Adipose tissue (tissue), 3 donors: ENCODE data around the gene CCT6A. TPM values are rescaled to one million over a fixed set of nuclear protein-coding genes. Genes with fewer than 3 reads are reported as not detected.
"Not testable (repeated sequence)": the region's sequence is repeated elsewhere in the genome, so short reads cannot be mapped to it uniquely, and the experiment has no call there.

ENCODE experiments used
- H3K27ac ChIP-seq: one replicate; pipeline ENCODE4 v1.5.1; 2013; ENCODE audit warnings: low read depth, low read length
- WGBS, 3 donors: extraction: QIAGEN DNeasy Blood & Tissue Kit; methylation state at CpG; one replicate each; pipeline ENCODE4 v1.1.7; 2013; 5-methylcytosine and 5-hydroxymethylcytosine counted together
- polyA plus RNA-seq, 3 donors: library from polyadenylated mRNA; stranded (reverse); fragments of 200-250 nt; gene quantifications; one replicate each; pipeline ENCODE4 v1.2.3, GENCODE V29; 2013
- donor health status: healthy with polysubstance abuse.
- donor health status: Bipolar disorder and iron deficiency.
- donor health status: healthy.

CCT6A gene
- polyA plus RNA-seq, 3 donors = 58.7 to 102 (median 96.2) TPM

- no peak overlapping the region for H3K27ac ChIP-seq
- 90 to 93% (median 91%) methylated on average over 16 of the region's 16 CpGs for WGBS, 3 donors
Observed at GRCh38 chr7:56087445-56087844, 35.9 kb downstream of the CCT6A start.

- WGBS, 3 donors = 74 to 90% (median 83%) methylated on average over 3 of the region's 3 CpGs
- no peak overlapping the region for H3K27ac ChIP-seq
Observed at GRCh38 chr7:56091591-56091990, 40.0 kb downstream of the CCT6A start.

GRCh38 chr7:56092388-56092787 lies 40.8 kb downstream of the CCT6A start:
- not testable (repeated sequence) for H3K27ac ChIP-seq
- 46 to 53% (median 52%) methylated on average over 6 of the region's 6 CpGs for WGBS, 3 donors

GRCh38 chr7:56092789-56093531 lies 41.4 kb downstream of the CCT6A start, which contains the start of gene PHKG1:
Gene PHKG1, minus strand, starts transcription at chr7:56092952. Its CDS starts 4,011 bp downstream, at chr7:56088941.
- 31 to 45% (median 38%) methylated on average over 19 of the region's 19 CpGs for WGBS, 3 donors
- H3K27ac ChIP-seq = no peak within 1 kb of the TSS

GRCh38 chr7:56097700-56098099 lies 46.1 kb downstream of the CCT6A start:
- WGBS, 3 donors = 37 to 57% (median 50%) methylated on average over 5 of the region's 5 CpGs
- no peak overlapping the region for H3K27ac ChIP-seq

GRCh38 chr7:56098187-56099008 lies 46.8 kb downstream of the CCT6A start:
- WGBS, 3 donors = 86 to 95% (median 95%) methylated on average over 8 of the region's 8 CpGs
- H3K27ac ChIP-seq = not testable (repeated sequence)

GRCh38 chr7:56099653-56100052 lies 48.1 kb downstream of the CCT6A start:
- H3K27ac ChIP-seq = no peak overlapping the region
- 84 to 96% (median 90%) methylated on average over 3 of the region's 3 CpGs for WGBS, 3 donors

- H3K27ac ChIP-seq = not testable (repeated sequence)
- 88 to 91% (median 90%) methylated on average over 9 of the region's 9 CpGs for WGBS, 3 donors
Observed at GRCh38 chr7:56104138-56104537, 52.6 kb downstream of the CCT6A start.

- WGBS, 3 donors = 15 to 22% (median 18%) methylated on average over 6 of the region's 6 CpGs
Observed at GRCh38 chr7:56105508-56105907, 53.9 kb downstream of the CCT6A start.

GRCh38 chr7:56106108-56107073 lies 54.8 kb downstream of the CCT6A start, which contains the start of gene CHCHD2:
Gene CHCHD2, minus strand, starts transcription at chr7:56106476. Its CDS starts 63 bp downstream, at chr7:56106413.
- WGBS, 3 donors = 2 to 3% (median 3%) methylated on average over 57 of the region's 57 CpGs
- H3K27ac ChIP-seq = peak within 1 kb of the TSS; percentile 11

More at GRCh38 chr7:56105508-56105907, 53.9 kb downstream of the CCT6A start:
- no peak overlapping the region for H3K27ac ChIP-seq

- WGBS, 3 donors = 73 to 100% (median 83%) methylated on average over 1 of the region's 1 CpG
- no peak overlapping the region for H3K27ac ChIP-seq
Observed at GRCh38 chr7:56107954-56108258, 56.3 kb downstream of the CCT6A start.

- no peak overlapping the region for H3K27ac ChIP-seq
- 80 to 92% (median 85%) methylated on average over 1 of the region's 1 CpG for WGBS, 3 donors
Observed at GRCh38 chr7:56110611-56111010, 59.0 kb downstream of the CCT6A start.

- H3K27ac ChIP-seq = not testable (repeated sequence)
- 89 to 98% (median 91%) methylated on average over 3 of the region's 3 CpGs for WGBS, 3 donors
Observed at GRCh38 chr7:56112244-56112643, 60.7 kb downstream of the CCT6A start.

Other genes with a start within 250 kb of the CCT6A start
- not detected for gene SEPTIN14, start 189.0 kb upstream of the CCT6A start, polyA plus RNA-seq
- 1 to 10 TPM in 2 of 3 donors, under 1 TPM in 1; 0.83 to 3.1 (median 1.2) TPM for gene ZNF713, start 164.3 kb upstream of the CCT6A start, polyA plus RNA-seq
- gene MRPS17, start 99.9 kb upstream of the CCT6A start, polyA plus RNA-seq = 10 to 100 TPM; 10.4 to 17.8 (median 12.7) TPM
- gene NIPSNAP2, start 87.2 kb upstream of the CCT6A start, polyA plus RNA-seq = 10 to 100 TPM; 29.0 to 54.8 (median 45.4) TPM
- gene PSPH, start 321 bp upstream of the CCT6A start, polyA plus RNA-seq = 1 to 10 TPM; 3.9 to 7.2 (median 5.9) TPM
- 10 to 100 TPM; 71.9 to 84.3 (median 82.7) TPM for gene SUMF2, start 12.5 kb downstream of the CCT6A start, polyA plus RNA-seq
- 1 to 10 TPM in 2 of 3 donors, under 1 TPM in 1; 0.47 to 5.1 (median 1.3) TPM for gene PHKG1, start 41.2 kb downstream of the CCT6A start, polyA plus RNA-seq
- gene CHCHD2, start 54.7 kb downstream of the CCT6A start, polyA plus RNA-seq = 100 to 1,000 TPM; 402 to 444 (median 408) TPM
- gene NUPR2, start 64.7 kb downstream of the CCT6A start, polyA plus RNA-seq = 1 to 10 TPM in 1 of 3 donors, under 1 TPM in 1, not detected in 1; 0.21 to 1.9 TPM